Subcutaneous adipose tissue (tissue), 4 donors: ENCODE measurements around the gene CNTNAP2. TPM values are rescaled to one million over a fixed set of nuclear protein-coding genes. Genes with fewer than 3 reads are reported as not detected.

Experiments
- CTCF ChIP-seq: fragments of 450-650 bp; IDR thresholded peaks from one replicate; pipeline ENCODE4 v1.5.1; 2016; ENCODE audit warnings: low read depth, mild to moderate bottlenecking, control low read depth, antibody characterized with exemption, moderate library complexity
- total RNA-seq, 4 donors: library from RNA; depleted of rRNA; stranded (reverse); fragments of >200 nt; gene quantifications; one replicate each; pipeline ENCODE4 v1.1.0, GENCODE V29; 2016

Gene CNTNAP2
- total RNA-seq, 4 donors from 2014 or later: not detected

DNA sequence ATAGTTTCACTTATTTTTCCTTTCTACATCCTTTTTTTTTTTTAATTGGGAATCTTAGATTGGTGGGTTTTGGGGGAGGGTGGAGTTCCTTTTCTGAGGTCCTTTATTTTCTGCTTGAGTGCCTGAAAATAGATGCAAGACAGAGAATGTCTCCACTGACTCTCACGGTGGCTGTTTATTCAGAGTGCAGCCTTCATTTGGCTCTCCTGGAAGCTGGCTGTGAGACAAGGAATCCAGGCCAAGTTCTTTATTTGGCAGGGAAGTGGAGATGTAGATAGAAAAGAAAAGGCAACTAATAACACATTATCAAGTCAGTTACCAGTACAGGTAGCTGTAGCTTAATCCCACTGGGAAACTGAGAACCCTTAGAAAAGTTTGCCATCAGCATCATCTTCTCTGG is 118.6 kb downstream of the CNTNAP2 start:
- TF ChIP-seq CTCF: no peak

DNA sequence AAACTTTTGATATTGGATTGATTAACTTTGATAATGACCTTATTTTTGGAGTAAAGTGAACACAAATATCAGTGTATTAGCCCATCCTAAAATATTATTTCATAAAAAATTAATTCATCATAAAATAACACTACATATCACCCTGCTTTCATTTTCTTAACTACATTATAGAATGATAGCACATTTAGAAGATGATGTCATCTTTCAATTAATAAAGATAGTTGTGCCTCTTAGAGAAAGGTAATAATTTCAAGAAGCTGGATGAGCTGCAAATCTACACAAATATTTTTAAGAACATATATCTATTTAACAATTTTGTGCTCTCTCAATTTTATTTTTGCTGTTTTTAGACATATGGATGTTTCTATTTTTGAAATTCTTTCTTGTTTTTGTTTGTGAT is 126.1 kb downstream of the CNTNAP2 start:
- TF ChIP-seq CTCF: no peak

GRCh38 chr7:146249272-146249671 is 132.7 kb downstream of the CNTNAP2 start:
- TF ChIP-seq CTCF: no peak

DNA sequence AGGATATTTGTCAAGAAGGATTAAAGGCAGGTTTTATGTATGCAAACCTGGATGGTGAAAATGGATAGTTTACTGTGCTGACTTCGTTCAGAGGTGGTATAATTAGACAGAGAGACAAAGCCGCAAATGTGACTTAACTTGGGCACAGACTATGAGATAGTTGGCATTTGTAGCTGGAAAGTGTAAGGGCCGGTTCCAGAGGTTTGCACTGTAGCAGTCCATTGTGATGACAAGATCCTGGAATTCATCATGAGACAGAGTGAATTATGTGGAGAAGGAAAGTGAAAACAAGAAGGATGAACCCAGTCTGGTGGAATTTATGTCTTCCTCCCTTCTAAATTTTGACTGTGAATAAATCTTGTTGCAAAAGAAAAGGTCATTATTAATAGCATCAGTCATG is 139.0 kb downstream of the CNTNAP2 start:
- TF ChIP-seq CTCF: no peak

- no peak for TF ChIP-seq CTCF
These were observed 145.9 kb downstream of the CNTNAP2 start for GRCh38 chr7:146262527-146262926.

GRCh38 chr7:146276888-146277287 is 160.3 kb downstream of the CNTNAP2 start:
- TF ChIP-seq CTCF: no peak

DNA sequence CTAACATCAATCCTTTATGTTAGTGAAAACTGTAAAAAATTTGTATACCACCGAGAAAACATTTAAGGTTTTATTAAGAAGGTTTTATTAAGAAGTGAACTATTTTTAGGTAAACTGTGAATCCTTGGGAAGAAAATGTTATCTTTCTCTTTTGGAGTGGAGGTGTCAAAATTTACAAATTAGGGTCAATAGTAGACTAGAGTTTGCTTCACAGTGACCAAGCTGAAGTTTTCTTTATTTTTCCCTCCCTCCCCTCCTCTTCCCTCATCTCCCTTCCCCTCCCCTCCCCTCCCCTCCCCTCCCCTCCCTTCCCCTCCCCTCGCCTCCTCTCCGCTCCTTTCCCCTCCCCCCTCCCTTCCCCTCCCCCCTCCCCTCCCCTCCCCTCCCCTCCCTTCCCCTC is 168.8 kb downstream of the CNTNAP2 start:
- no peak for TF ChIP-seq CTCF

GRCh38 chr7:146290746-146291145 is 174.1 kb downstream of the CNTNAP2 start:
- TF ChIP-seq CTCF: no peak
